Spleen (tissue), 11 donors: Measurements from ENCODE around the gene TMEM259. TPM values are rescaled to one million over a fixed set of nuclear protein-coding genes. Genes with fewer than 3 reads are reported as not detected.

Source experiments
- DNase-seq: peaks from one replicate; pipeline ENCODE4 v3.0.0-alpha.2; 2020
- H3K27ac ChIP-seq, 8 donors: fragments of 200-600 bp; sonication (generic) in 7 of 8; 1 replicate in 4 of 8; 2 replicates in 4 of 8; pipeline versions ENCODE4 v1.5.0 to v1.8.0; 2016 to 2021; ENCODE audit warnings: inconsistent platforms in 4 of 8, mild to moderate bottlenecking in 4 of 8, moderate library complexity in 1 of 8
- H3K27me3 ChIP-seq, 7 donors: fragments of 200-600 bp; sonication (generic) in 6 of 7; replicated peaks in 1 of 7; 1 replicate in 4 of 7; 2 replicates in 3 of 7; pipeline versions ENCODE4 v1.5.0 to v1.8.0; 2016 to 2021; ENCODE audit warnings: inconsistent platforms in 3 of 7, mild to moderate bottlenecking in 1 of 7
- H3K36me3 ChIP-seq, 6 donors: fragments of 200-600 bp; sonication (generic) in 5 of 6; 1 replicate in 4 of 6; 2 replicates in 2 of 6; pipeline versions ENCODE4 v1.5.0 to v1.8.0; 2016 to 2021; ENCODE audit warnings: inconsistent platforms in 2 of 6
- H3K4me1 ChIP-seq, 6 donors: fragments of 200-600 bp; sonication (generic) in 5 of 6; 1 replicate in 3 of 6; 2 replicates in 3 of 6; pipeline versions ENCODE4 v1.5.0 to v1.8.0; 2016 to 2021; ENCODE audit warnings: inconsistent platforms in 3 of 6
- H3K4me3 ChIP-seq, 8 donors: fragments of 200-600 bp; sonication (generic) in 7 of 8; 1 replicate in 4 of 8; 2 replicates in 4 of 8; pipeline versions ENCODE4 v1.5.0 to v1.8.0; 2016 to 2021; ENCODE audit warnings: inconsistent platforms in 4 of 8, mild to moderate bottlenecking in 4 of 8, moderate library complexity in 2 of 8
- H3K9me3 ChIP-seq, 8 donors: fragments of 200-600 bp; sonication (generic) in 7 of 8; 1 replicate in 4 of 8; 2 replicates in 4 of 8; pipeline versions ENCODE4 v1.5.0 to v1.8.0; 2016 to 2021; ENCODE audit warnings: inconsistent platforms in 4 of 8
- CTCF ChIP-seq, 11 experiments: fragments of 200-600 bp in 7 of 11; fragments of 450-650 bp in 4 of 11; sonication (generic) in 4 of 11; IDR thresholded peaks in 8 of 11; conservative IDR thresholded peaks in 3 of 11; 1 replicate in 7 of 11; 2 replicates in 4 of 11; pipeline versions ENCODE4 v1.4.0 to v1.8.0; 2016 to 2021; ENCODE audit warnings: antibody characterized with exemption in 11 of 11, inconsistent platforms in 4 of 11, mild to moderate bottlenecking in 1 of 11
- POLR2A ChIP-seq, 3 donors: fragments of 450-650 bp; IDR thresholded peaks; one replicate each; pipeline ENCODE4 v1.5.1; 2017; ENCODE audit warnings: antibody characterized with exemption in 3 of 3, mild to moderate bottlenecking in 1 of 3
- POLR2AphosphoS5 ChIP-seq, 3 donors: sonication (generic); formaldehyde crosslinking; IDR thresholded peaks; one replicate each; pipeline ENCODE4 v1.5.1; 2017; ENCODE audit warnings: antibody characterized with exemption in 3 of 3
- WGBS, 5 donors: extraction: QIAGEN DNeasy Blood & Tissue Kit in 3 of 5; methylation state at CpG; one replicate each; pipeline versions ENCODE4 v1.1.5 to v1.1.7; 2013 to 2018; 5-methylcytosine and 5-hydroxymethylcytosine counted together
- intact Hi-C: fragments of 100-400 bp; cut with DNase I; formaldehyde crosslinking; loops from one replicate; pipeline ENCODE4 v1.15.0; 2023; ENCODE audit warnings: low total_unique reads
- polyA plus RNA-seq, 3 donors: library from polyadenylated mRNA; stranded (reverse); fragments of 200-250 nt; gene quantifications; one replicate each; pipeline ENCODE4 v1.2.1, GENCODE V29; 2013
- total RNA-seq, 7 donors: library from RNA; depleted of rRNA in 3 of 7; stranded (reverse); fragments of >200 nt in 3 of 7; fragmentation: NEBNext Ultra II Directional in 4 of 7; extraction: Animal tissue kit (Norgen Biotek cat#: 25700) in 4 of 7; gene quantifications; one replicate each; pipeline versions ENCODE4 v1.1.0 to v1.2.1, GENCODE V29; 2016 to 2021
- donor health status: healthy with polysubstance abuse.
- donor health status: DM: no; HTN: no; CAD: no; lungs with moderate emphysema.
- donor health status: DM: no; HTN: no; CAD: no.
- donor health status: Bipolar disorder and iron deficiency.
- donor health status: healthy.
- donor health status: DM: no; HTN: no; CAD: no.
- donor health status: DM: yes; HTN: yes; CAD: no.

TMEM259 gene
- total and polyA plus RNA-seq, 10 donors, result 172 to 560 (median 241) TPM

DNA sequence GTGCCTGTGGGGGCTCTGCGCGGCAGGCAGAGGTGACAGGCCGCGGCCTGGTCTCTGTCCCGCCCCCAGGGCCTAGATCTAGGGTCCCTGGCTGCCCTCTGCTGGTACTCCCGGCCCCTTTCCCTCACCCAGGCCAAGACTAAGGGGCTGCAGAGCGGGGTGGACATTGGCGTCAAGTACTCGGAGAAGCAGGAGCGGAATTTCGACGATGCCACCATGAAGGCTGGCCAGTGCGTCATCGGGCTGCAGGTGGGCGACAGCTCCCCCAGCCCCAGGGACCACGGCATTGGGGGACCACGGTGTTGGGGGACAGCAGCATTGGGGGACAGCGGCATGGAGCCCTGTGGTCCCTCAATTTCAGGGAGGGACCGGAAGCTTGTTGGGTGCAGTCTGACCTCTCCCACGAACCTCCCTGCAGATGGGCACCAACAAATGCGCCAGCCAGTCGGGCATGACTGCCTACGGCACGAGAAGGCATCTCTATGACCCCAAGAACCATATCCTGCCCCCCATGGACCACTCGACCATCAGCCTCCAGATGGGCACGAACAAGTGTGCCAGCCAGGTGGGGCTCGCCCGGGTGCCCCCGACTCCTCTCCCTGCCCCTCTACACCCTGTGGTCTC, 15.2 kb upstream of the TMEM259 start:
- no peak for TF ChIP-seq POLR2A (IDR thresholded peaks at IDR 0.05)
- no peak for TF ChIP-seq CTCF (IDR thresholded peaks at IDR 0.05 in 8 of 11, conservative IDR thresholded peaks at IDR 0.05 in 3 of 11)
- peak; percentile 9 to 76 (median 13) for TF ChIP-seq POLR2AphosphoS5 (IDR thresholded peaks at IDR 0.05)
- peaks cover 0 to 67% (median 47%) of the 10 kb centered on the region in 6 donors for H3K36me3 ChIP-seq
- intact Hi-C loops, result no loop called here
- no peaks in the 10 kb centered on the region for H3K27me3 ChIP-seq
- 83 to 89% (median 88%) methylated on average over 29 of the region's 29 CpGs for WGBS, 5 donors
- peak overlapping the region in 3 of 8 donors; percentile 85 to 94 (median 93) for H3K27ac ChIP-seq
- peak; percentile 81 for DNase-seq
- no peak overlapping the region for H3K4me3 ChIP-seq
- no peaks in the 10 kb centered on the region for H3K9me3 ChIP-seq
- peaks cover 29 to 82% (median 50%) of the 10 kb centered on the region in 6 donors for H3K4me1 ChIP-seq

- DNase-seq, result no peak
Measured at GRCh38 chr19:1032264-1032867, 11.4 kb upstream of the TMEM259 start.

DNA sequence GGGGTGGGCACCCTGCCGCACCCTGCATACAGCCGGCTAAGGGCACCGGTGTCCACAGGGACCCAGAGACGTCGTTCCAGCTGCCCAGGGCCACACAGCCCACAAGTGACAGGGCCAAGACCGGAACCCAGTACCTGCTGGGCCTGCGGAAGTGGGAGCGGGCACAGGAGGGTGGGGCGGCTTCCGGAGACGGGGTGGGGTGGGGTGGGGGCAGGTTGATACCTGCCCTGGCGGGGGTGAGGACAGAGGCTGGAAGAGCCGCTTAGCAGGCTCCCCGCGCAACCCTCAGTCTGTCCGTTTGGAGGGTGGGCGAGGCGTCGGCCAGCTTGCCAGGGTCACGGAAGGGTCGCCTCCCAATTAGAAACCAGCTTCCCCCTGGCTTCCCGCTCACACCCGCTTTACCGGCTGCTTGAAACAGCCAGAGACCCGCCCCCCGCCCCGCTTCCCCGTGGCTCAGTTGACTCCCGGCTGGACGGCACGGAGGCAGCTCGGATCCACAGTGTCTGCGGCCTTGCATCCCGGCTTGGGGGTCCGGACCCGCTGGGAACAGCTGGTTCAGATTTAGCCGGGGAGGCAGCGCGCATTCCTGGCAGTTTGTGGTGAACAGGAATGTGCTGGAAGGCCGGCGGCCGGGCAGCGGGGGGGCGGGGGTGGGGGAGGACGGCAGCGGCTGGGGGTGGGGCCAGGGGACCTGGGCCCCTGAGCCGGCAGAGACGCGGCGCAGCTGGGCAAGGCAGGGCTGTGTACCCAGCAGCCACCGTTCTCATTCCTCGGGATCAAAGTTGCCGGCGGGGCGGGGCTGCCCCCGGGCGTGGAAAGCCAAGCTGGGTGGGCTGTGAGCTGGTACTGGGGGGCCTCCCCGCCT, 7.4 kb upstream of the TMEM259 start:
- Histone ChIP-seq H3K9me3 (no peaks in the 10 kb centered on the region), H3K4me1 (peaks cover 19 to 87% (median 49%) of the 10 kb centered on the region in 6 donors), H3K4me3 (peak overlapping the region; percentile 71 to 98 (median 92)), H3K36me3 (peaks cover 0 to 36% (median 24%) of the 10 kb centered on the region in 6 donors), H3K27ac (peak overlapping the region; percentile 90 to 98 (median 96)), H3K27me3 (peaks cover 0 to 21% (median 11%) of the 10 kb centered on the region in 7 donors)
- WGBS, 5 donors, result 0 to 2% (median 2%) methylated on average over 4 to 58 of the region's 58 CpGs
- DNase-seq, result peak; percentile 95
- TF ChIP-seq CTCF (IDR thresholded peaks at IDR 0.05 in 8 of 11, conservative IDR thresholded peaks at IDR 0.05 in 3 of 11), result no peak
- peak; percentile 66 to 79 (median 72) for TF ChIP-seq POLR2AphosphoS5 (IDR thresholded peaks at IDR 0.05)
- TF ChIP-seq POLR2A (IDR thresholded peaks at IDR 0.05), result no peak
- intact Hi-C loops, result loop anchor here (10.0 kb wide), 1 partner anchor 47 kb away; no protein-coding TSS in a partner anchor

More at GRCh38 chr19:1032264-1032867, 11.4 kb upstream of the TMEM259 start:
- Histone ChIP-seq H3K4me1 (peaks cover 15 to 82% (median 45%) of the 10 kb centered on the region in 6 donors), H3K27me3 (peaks cover 0 to 6% (median 0%) of the 10 kb centered on the region in 7 donors), H3K27ac (peak overlapping the region in 1 of 8 donors; percentile 26), H3K4me3 (no peak overlapping the region), H3K9me3 (no peaks in the 10 kb centered on the region), H3K36me3 (peaks cover 0 to 64% (median 50%) of the 10 kb centered on the region in 6 donors)
- intact Hi-C loops, result no loop called here
- TF ChIP-seq CTCF (IDR thresholded peaks at IDR 0.05 in 8 of 11, conservative IDR thresholded peaks at IDR 0.05 in 3 of 11) (no peak), POLR2AphosphoS5 (IDR thresholded peaks at IDR 0.05) (peak in 2 of 3 donors; percentile 17 to 45), POLR2A (IDR thresholded peaks at IDR 0.05) (no peak)
- WGBS, 5 donors, result 86 to 92% (median 88%) methylated on average over 20 of the region's 20 CpGs
